CD14-positive monocyte (primary cell): Measurements from ENCODE around the gene ANXA4. TPM values are rescaled to one million over a fixed set of nuclear protein-coding genes. Genes with fewer than 3 reads are reported as not detected.
A peak's percentile ranks its signal among the peaks of the same experiment; 100 is the strongest.

Experiments
- DNase-seq, 3 donors: peaks; one replicate each; pipeline ENCODE4 v3.0.0-alpha.2; 2011 to 2022
- H2AFZ ChIP-seq: 2 replicates; pipeline ENCODE4 v1.6.0; 2012; ENCODE audit warnings: mild to moderate bottlenecking, low read depth, low read length, inconsistent platforms; ENCODE audit not compliant: insufficient read depth, poor library complexity, severe bottlenecking
- H3K27ac ChIP-seq, 2 donors: 1 replicate in 1 of 2; 2 replicates in 1 of 2; pipeline ENCODE4 v1.5.1; 2012 to 2013; ENCODE audit warnings: low read length in 2 of 2, control low read depth in 1 of 2, inconsistent platforms in 1 of 2, low read depth in 1 of 2, mild to moderate bottlenecking in 1 of 2
- H3K27me3 ChIP-seq, 2 donors: one replicate each; pipeline versions ENCODE4 v1.6.0 to v1.6.1; 2011 to 2013; ENCODE audit warnings: low read length in 2 of 2; ENCODE audit not compliant: control insufficient read depth in 2 of 2, insufficient read depth in 2 of 2
- H3K36me3 ChIP-seq, 2 donors: replicated peaks in 1 of 2; 1 replicate in 1 of 2; 2 replicates in 1 of 2; pipeline versions ENCODE4 v1.5.1 to v1.6.1; 2012 to 2013; ENCODE audit warnings: low read length in 2 of 2, control low read depth in 1 of 2, inconsistent platforms in 1 of 2, mild to moderate bottlenecking in 1 of 2; ENCODE audit not compliant: insufficient read depth in 2 of 2, control insufficient read depth in 1 of 2
- H3K4me1 ChIP-seq, 2 donors: 1 replicate in 1 of 2; 2 replicates in 1 of 2; pipeline versions ENCODE4 v1.5.1 to v1.6.1; 2012 to 2013; ENCODE audit warnings: low read length in 2 of 2, control low read depth in 1 of 2, inconsistent platforms in 1 of 2, mild to moderate bottlenecking in 1 of 2, moderate library complexity in 1 of 2; ENCODE audit not compliant: insufficient read depth in 2 of 2, control insufficient read depth in 1 of 2
- H3K4me2 ChIP-seq: replicated peaks from 2 replicates; pipeline ENCODE3; 2012; ENCODE audit warnings: low read length, moderate library complexity, mild to moderate bottlenecking; ENCODE audit not compliant: poor library complexity, severe bottlenecking; ENCODE audit errors: extremely low read depth
- H3K4me3 ChIP-seq, 3 experiments: fragments of 200-600 bp in 1 of 3; sonication (generic) in 1 of 3; replicated peaks in 1 of 3; 1 replicate in 2 of 3; 2 replicates in 1 of 3; pipeline ENCODE4 v1.5.1; 2011 to 2013; ENCODE audit warnings: low read length in 3 of 3, mild to moderate bottlenecking in 3 of 3, control low read depth in 2 of 3, low read depth in 2 of 3, inconsistent platforms in 1 of 3, moderate library complexity in 1 of 3
- H3K79me2 ChIP-seq: 2 replicates; pipeline ENCODE4 v1.6.0; 2012; ENCODE audit warnings: mild to moderate bottlenecking, control low read depth, inconsistent platforms, low read length, moderate library complexity; ENCODE audit not compliant: insufficient read depth
- H3K9ac ChIP-seq: 2 replicates; pipeline ENCODE4 v1.6.0; 2017; ENCODE audit warnings: low read length, mild to moderate bottlenecking; ENCODE audit not compliant: insufficient read depth, poor library complexity, severe bottlenecking
- H3K9me3 ChIP-seq, 2 donors: replicated peaks in 1 of 2; 1 replicate in 1 of 2; 2 replicates in 1 of 2; pipeline versions ENCODE4 v1.5.1 to v1.6.1; 2012 to 2013; ENCODE audit warnings: low read length in 2 of 2, control low read depth in 1 of 2; ENCODE audit not compliant: control insufficient read depth in 1 of 2, insufficient read depth in 1 of 2
- H4K20me1 ChIP-seq: 2 replicates; pipeline ENCODE4 v1.6.0; 2012; ENCODE audit warnings: mild to moderate bottlenecking, low read length, control low read depth, moderate library complexity; ENCODE audit not compliant: insufficient read depth
- H3K27ac Mint-ChIP-seq, 7 donors: one replicate each; pipeline ENCODE4 v1.8.0; 2020; ENCODE audit warnings: mild to moderate bottlenecking in 7 of 7, mixed read lengths in 7 of 7, moderate library complexity in 6 of 7, inconsistent platforms in 2 of 7
- H3K27me3 Mint-ChIP-seq, 3 donors: one replicate each; pipeline ENCODE4 v1.8.0; 2021 to 2022; ENCODE audit warnings: low read depth in 3 of 3, mild to moderate bottlenecking in 3 of 3, mixed read lengths in 3 of 3, moderate library complexity in 3 of 3, inconsistent platforms in 1 of 3
- H3K36me3 Mint-ChIP-seq, 2 donors: one replicate each; pipeline ENCODE4 v1.8.0; 2020; ENCODE audit warnings: mixed read lengths in 2 of 2, inconsistent platforms in 1 of 2, mild to moderate bottlenecking in 1 of 2
- H3K4me1 Mint-ChIP-seq: one replicate; pipeline ENCODE4 v1.8.0; 2020; ENCODE audit warnings: mild to moderate bottlenecking, mixed read lengths
- H3K4me3 Mint-ChIP-seq, 2 donors: one replicate each; pipeline ENCODE4 v1.8.0; 2020; ENCODE audit warnings: mild to moderate bottlenecking in 2 of 2, mixed read lengths in 2 of 2, moderate library complexity in 1 of 2
- H3K9me3 Mint-ChIP-seq, 7 donors: one replicate each; pipeline ENCODE4 v1.8.0; 2020 to 2022; ENCODE audit warnings: mixed read lengths in 7 of 7, mild to moderate bottlenecking in 6 of 7, moderate library complexity in 6 of 7, inconsistent platforms in 2 of 7
- CTCF ChIP-seq: fragments of 200-600 bp; IDR thresholded peaks from one replicate; pipeline ENCODE4 v1.8.0; 2022; ENCODE audit warnings: antibody characterized with exemption, mild to moderate bottlenecking
- WGBS: methylation state at CpG from one replicate; pipeline ENCODE4 v1.1.5; 2013; ENCODE audit warnings: missing lambda C conversion rate; ENCODE audit not compliant: insufficient coverage; 5-methylcytosine and 5-hydroxymethylcytosine counted together
- intact Hi-C, 2 donors: fragments of 100-400 bp; cut with micrococcal nuclease; formaldehyde crosslinking; loops; one replicate each; pipeline versions ENCODE4 v1.15.0 to v1.15.1; 2023
- polyA plus RNA-seq, 3 donors: library from polyadenylated mRNA; depleted of rRNA in 1 of 3; unstranded in 2 of 3; stranded (reverse) in 1 of 3; fragments of 300-500 nt in 2 of 3; fragments of >200 nt in 1 of 3; fragmentation: Illumina TruSeq in 2 of 3; gene quantifications; 1 replicate in 2 of 3; 2 replicates in 1 of 3; pipeline ENCODE4 v1.2.3, GENCODE V29; 2012 to 2021

Gene ANXA4
- polyA plus RNA-seq, 3 donors, result 30.0 to 95.7 (median 64.7) TPM

GRCh38 chr2:69831354-69831905 lies 89.5 kb downstream of the ANXA4 start:
- H3K36me3 ChIP-seq, result no peaks in the 10 kb centered on the region
- peaks cover 22 to 31% of the 10 kb centered on the region in 2 donors for H3K4me1 ChIP-seq
- H3K36me3 Mint-ChIP-seq, result peaks cover 7 to 9% of the 10 kb centered on the region in 2 donors
- H3K79me2 ChIP-seq, result peaks cover 69% of the 10 kb centered on the region
- no peaks in the 10 kb centered on the region for H3K27me3 ChIP-seq
- no peak for TF ChIP-seq CTCF
- intact Hi-C loops, result no loop called here
- 100% methylated on average over 1 of the region's 6 CpGs for WGBS
- H3K9ac ChIP-seq, result no peak overlapping the region
- no peak for DNase-seq
- no peak overlapping the region for H3K27ac ChIP-seq
- no peak overlapping the region for H3K4me3 ChIP-seq
- H3K4me2 ChIP-seq, result no peak overlapping the region
- peak overlapping the region in 1 of 7 donors; percentile 77 for H3K27ac Mint-ChIP-seq
- H2AFZ ChIP-seq, result no peak overlapping the region
- no peaks in the 10 kb centered on the region for H3K9me3 ChIP-seq
- H4K20me1 ChIP-seq, result peaks cover 7% of the 10 kb centered on the region
- no peaks in the 10 kb centered on the region for H3K9me3 Mint-ChIP-seq
- peaks cover 35% of the 10 kb centered on the region for H3K4me1 Mint-ChIP-seq
- no peak overlapping the region for H3K4me3 Mint-ChIP-seq
- no peaks in the 10 kb centered on the region for H3K27me3 Mint-ChIP-seq

GRCh38 chr2:69833752-69834151 lies 91.8 kb downstream of the ANXA4 start:
- peaks cover 19 to 28% of the 10 kb centered on the region in 2 donors for H3K4me1 ChIP-seq
- H3K27ac ChIP-seq, result no peak overlapping the region
- Mint-ChIP-seq H3K9me3 (no peaks in the 10 kb centered on the region), H3K36me3 (peaks cover 11 to 17% of the 10 kb centered on the region in 2 donors), H3K27me3 (no peaks in the 10 kb centered on the region), H3K27ac (no peak overlapping the region), H3K4me1 (peaks cover 34% of the 10 kb centered on the region), H3K4me3 (no peak overlapping the region)
- DNase-seq, result no peak
- no peaks in the 10 kb centered on the region for H3K27me3 ChIP-seq
- H2AFZ ChIP-seq, result no peak overlapping the region
- WGBS, result no CpG with 5 or more reads among the region's 3 CpGs
- peaks cover 83% of the 10 kb centered on the region for H3K79me2 ChIP-seq
- H3K36me3 ChIP-seq, result peaks cover 2 to 12% of the 10 kb centered on the region in 2 donors
- TF ChIP-seq CTCF, result no peak
- peaks cover 7% of the 10 kb centered on the region for H4K20me1 ChIP-seq
- no peaks in the 10 kb centered on the region for H3K9me3 ChIP-seq
- intact Hi-C loops, result no loop called here
- no peak overlapping the region for H3K4me3 ChIP-seq
- no peak overlapping the region for H3K9ac ChIP-seq
- H3K4me2 ChIP-seq, result no peak overlapping the region
